HFF-Myc (cell line): Measurements from ENCODE around the gene OTX2.

ENCODE experiments used
- DNase-seq: peaks from one replicate; pipeline ENCODE4 v3.0.0-alpha.2; 2011; ENCODE audit warnings: low read depth; ENCODE audit errors: extremely low read depth
- H3K4me3 ChIP-seq: replicated peaks from 2 replicates; pipeline ENCODE4 v1.5.1; 2011; ENCODE audit warnings: low read depth, mild to moderate bottlenecking, control low read depth, low read length
- TF ChIP-seq, protein P1 (sequence below): IDR thresholded peaks from 2 replicates; pipeline ENCODE4 v1.5.1; 2012; ENCODE audit warnings: mild to moderate bottlenecking, low read depth, low read length, control low read depth; ENCODE audit errors: missing control alignments

Gene OTX2

DNA sequence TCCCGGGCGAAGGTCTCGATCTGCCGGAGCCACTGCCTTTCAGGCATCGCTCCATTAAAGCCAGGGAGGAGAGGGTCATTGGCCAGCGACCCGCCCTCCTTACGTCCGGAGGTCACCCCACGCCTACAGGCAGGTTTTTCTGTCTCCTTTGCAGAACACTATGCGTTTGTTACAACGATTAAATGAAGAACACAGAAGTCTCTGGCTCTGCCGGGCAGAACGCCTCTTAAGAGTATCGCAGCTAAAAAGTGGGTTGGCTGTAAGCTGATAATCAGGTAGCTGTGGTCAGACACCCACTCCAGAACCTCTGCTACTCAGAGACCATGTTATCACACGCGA, 15.0 kb downstream of the OTX2 start:
- DNase-seq: no peak
- TF ChIP-seq, protein P1, sequence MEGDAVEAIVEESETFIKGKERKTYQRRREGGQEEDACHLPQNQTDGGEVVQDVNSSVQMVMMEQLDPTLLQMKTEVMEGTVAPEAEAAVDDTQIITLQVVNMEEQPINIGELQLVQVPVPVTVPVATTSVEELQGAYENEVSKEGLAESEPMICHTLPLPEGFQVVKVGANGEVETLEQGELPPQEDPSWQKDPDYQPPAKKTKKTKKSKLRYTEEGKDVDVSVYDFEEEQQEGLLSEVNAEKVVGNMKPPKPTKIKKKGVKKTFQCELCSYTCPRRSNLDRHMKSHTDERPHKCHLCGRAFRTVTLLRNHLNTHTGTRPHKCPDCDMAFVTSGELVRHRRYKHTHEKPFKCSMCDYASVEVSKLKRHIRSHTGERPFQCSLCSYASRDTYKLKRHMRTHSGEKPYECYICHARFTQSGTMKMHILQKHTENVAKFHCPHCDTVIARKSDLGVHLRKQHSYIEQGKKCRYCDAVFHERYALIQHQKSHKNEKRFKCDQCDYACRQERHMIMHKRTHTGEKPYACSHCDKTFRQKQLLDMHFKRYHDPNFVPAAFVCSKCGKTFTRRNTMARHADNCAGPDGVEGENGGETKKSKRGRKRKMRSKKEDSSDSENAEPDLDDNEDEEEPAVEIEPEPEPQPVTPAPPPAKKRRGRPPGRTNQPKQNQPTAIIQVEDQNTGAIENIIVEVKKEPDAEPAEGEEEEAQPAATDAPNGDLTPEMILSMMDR: no peak
- no peak overlapping the region for H3K4me3 ChIP-seq

DNA sequence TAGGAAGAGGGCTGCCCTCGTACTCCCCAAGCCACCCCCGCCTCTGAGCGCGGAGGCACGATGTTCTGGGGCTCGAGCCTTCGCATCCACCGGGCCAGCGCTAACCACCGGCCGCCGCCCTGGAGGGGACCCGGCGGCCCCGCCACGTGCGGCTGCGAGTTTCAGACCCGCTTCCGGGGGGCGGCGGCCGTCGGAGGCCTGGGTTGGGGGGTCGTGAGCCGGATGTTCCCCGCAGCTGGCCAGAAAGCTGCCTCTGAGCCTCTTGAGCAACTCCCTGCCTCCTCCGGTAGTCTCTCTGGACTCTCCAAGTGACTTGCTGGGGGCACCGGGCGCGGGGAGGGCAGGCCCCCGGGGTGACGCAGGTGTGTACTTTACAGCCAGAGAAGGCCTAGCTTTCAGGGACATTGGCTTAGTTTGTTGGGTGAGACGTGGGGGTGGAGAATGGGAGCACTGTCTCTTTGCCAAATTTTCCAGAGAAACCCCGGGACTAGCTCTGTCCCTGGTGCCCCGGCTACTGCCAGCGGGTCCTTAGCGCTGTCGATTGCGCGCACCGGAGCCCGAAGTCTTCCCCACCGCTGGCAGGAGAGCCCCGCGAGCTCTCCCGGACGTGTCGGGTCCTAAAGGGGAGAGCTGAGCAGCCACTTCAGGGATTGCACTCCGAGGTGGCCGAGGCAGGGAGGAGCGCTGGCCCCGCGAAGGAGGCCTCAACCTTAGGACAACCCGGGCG, 15.6 kb downstream of the OTX2 start:
- no peak overlapping the region for H3K4me3 ChIP-seq
- TF ChIP-seq, protein P1: no peak
- DNase-seq: no peak

- TF ChIP-seq, protein P1: no peak
- no peak for DNase-seq
- no peak overlapping the region for H3K4me3 ChIP-seq
Observed at GRCh38 chr14:56794088-56794556, 16.2 kb downstream of the OTX2 start.

GRCh38 chr14:56789955-56790354, 20.3 kb downstream of the OTX2 start:
- DNase-seq: no peak

GRCh38 chr14:56787530-56787929, 22.7 kb downstream of the OTX2 start:
- no peak for DNase-seq
- H3K4me3 ChIP-seq: no peak overlapping the region
- TF ChIP-seq, protein P1: no peak

More at GRCh38 chr14:56789955-56790354, 20.3 kb downstream of the OTX2 start:
- no peak overlapping the region for H3K4me3 ChIP-seq
- TF ChIP-seq, protein P1: no peak

DNA sequence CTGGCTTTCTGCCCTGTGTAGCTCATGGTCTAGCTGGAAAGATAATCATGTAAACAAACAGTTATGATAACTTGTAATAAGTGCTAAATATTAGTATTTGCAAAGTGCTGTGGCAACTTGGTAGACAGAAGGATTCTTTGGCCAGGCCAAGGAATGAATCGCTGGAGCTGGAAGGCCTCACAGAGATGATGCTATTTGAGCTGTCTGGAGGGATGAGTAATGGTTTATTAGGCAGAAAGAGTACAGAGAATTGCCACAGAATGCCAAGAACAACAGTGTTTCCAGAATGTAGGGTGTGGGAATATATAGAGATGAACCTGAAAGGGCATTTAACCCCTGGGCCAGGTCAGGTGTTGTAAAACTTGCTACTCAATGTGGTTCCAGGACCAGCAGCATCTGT, 27.6 kb downstream of the OTX2 start:
- no peak for DNase-seq
- H3K4me3 ChIP-seq: no peak overlapping the region
- TF ChIP-seq, protein P1: no peak

DNA sequence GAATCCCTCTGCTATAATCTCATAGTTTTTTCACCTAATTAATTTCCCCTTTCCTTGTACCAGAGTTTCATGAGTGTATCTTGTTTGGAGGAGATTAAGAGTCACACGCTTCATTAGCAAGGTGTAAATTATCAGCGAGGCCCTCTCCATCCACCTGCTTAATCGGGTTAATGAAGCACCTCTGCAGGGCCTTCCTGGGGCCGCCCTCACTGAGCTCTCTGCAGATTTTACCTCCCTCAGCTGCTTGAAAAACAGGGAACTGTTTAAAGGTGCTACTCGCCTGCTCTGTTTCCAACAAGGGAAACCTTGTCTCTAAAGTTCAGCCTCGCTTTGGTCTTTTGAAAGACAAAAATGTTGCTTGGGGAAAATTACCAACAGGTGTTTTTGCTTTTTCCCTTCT, 35.8 kb downstream of the OTX2 start:
- TF ChIP-seq, protein P1: no peak
- DNase-seq: no peak
- no peak overlapping the region for H3K4me3 ChIP-seq
